T47D (cell line): ENCODE data around the gene CNTN5.
"Not testable (repeated sequence)": the region's sequence is repeated elsewhere in the genome, so short reads cannot be mapped to it uniquely, and the experiment has no call there.

Experiments used
- DNase-seq, 2 experiments: peaks; one replicate each; pipeline versions ENCODE4 v3.0.0 to v3.0.0-alpha.2; 2011 to 2012; ENCODE audit warnings: low read depth in 1 of 2, low spot score in 1 of 2
- JUND ChIP-seq: IDR thresholded peaks from 2 replicates; pipeline ENCODE4 v1.6.1; 2012; ENCODE audit warnings: low read depth
- in situ Hi-C: cut with HindIII; loops from 2 replicates; pipeline ENCODE4 v1.10.0; 2016; ENCODE audit warnings: low sequenced_read_pairs, low pct_unique_long_range_greater_than_20kb

The CNTN5 gene

GRCh38 chr11:100269516-100269915 lies 1248.8 kb downstream of the CNTN5 start:
- TF ChIP-seq JUND = no peak
- DNase-seq = no peak
- in situ Hi-C loops = no loop called here

GRCh38 chr11:100273066-100273815 lies 1252.5 kb downstream of the CNTN5 start:
- in situ Hi-C loops = no loop called here
- DNase-seq = no peak
- TF ChIP-seq JUND = no peak

GRCh38 chr11:100274466-100274865 lies 1253.7 kb downstream of the CNTN5 start:
- DNase-seq, in situ Hi-C loops: not testable (repeated sequence)

- TF ChIP-seq JUND = no peak
- in situ Hi-C loops = no loop called here
- no peak for DNase-seq
Observed at GRCh38 chr11:100294748-100295147, 1274.0 kb downstream of the CNTN5 start.

- in situ Hi-C loops = no loop called here
- TF ChIP-seq JUND = no peak
Observed at GRCh38 chr11:100296051-100296679, 1275.4 kb downstream of the CNTN5 start.

GRCh38 chr11:100297516-100297915 lies 1276.8 kb downstream of the CNTN5 start:
- DNase-seq = no peak
- no peak for TF ChIP-seq JUND
- in situ Hi-C loops = no loop called here

More at GRCh38 chr11:100296051-100296679, 1275.4 kb downstream of the CNTN5 start:
- DNase-seq = no peak

GRCh38 chr11:100302824-100303223 lies 1282.1 kb downstream of the CNTN5 start:
- no peak for TF ChIP-seq JUND
- in situ Hi-C loops = no loop called here

GRCh38 chr11:100303897-100304296 lies 1283.1 kb downstream of the CNTN5 start:
- TF ChIP-seq JUND = no peak
- in situ Hi-C loops = no loop called here
- DNase-seq = no peak

More at GRCh38 chr11:100302824-100303223, 1282.1 kb downstream of the CNTN5 start:
- no peak for DNase-seq

- TF ChIP-seq JUND = no peak
- in situ Hi-C loops = no loop called here
- no peak for DNase-seq
Observed at GRCh38 chr11:100308202-100308601, 1287.5 kb downstream of the CNTN5 start.

GRCh38 chr11:100315946-100316345 lies 1295.2 kb downstream of the CNTN5 start:
- in situ Hi-C loops = no loop called here
- no peak for DNase-seq

GRCh38 chr11:100316952-100317351 lies 1296.2 kb downstream of the CNTN5 start:
- TF ChIP-seq JUND = no peak
- in situ Hi-C loops = no loop called here
- DNase-seq = no peak

More at GRCh38 chr11:100315946-100316345, 1295.2 kb downstream of the CNTN5 start:
- no peak for TF ChIP-seq JUND

GRCh38 chr11:100319691-100320090 lies 1298.9 kb downstream of the CNTN5 start:
- DNase-seq = no peak
- no peak for TF ChIP-seq JUND
- in situ Hi-C loops = no loop called here

- DNase-seq = no peak
- in situ Hi-C loops = no loop called here
- no peak for TF ChIP-seq JUND
Observed at GRCh38 chr11:100328626-100329340, 1308.0 kb downstream of the CNTN5 start.
